Superior temporal gyrus (tissue), 1 donor: ENCODE data around the gene ZNF544.
"Not testable (repeated sequence)": the region's sequence is repeated elsewhere in the genome, so short reads cannot be mapped to it uniquely, and the experiment has no call there.

Experiments
- DNase-seq: peaks from one replicate; pipeline ENCODE4 v3.0.0-alpha.2; 2016; ENCODE audit errors: extremely low spot score

The ZNF544 gene

GRCh38 chr19:58305065-58305931 lies 76.6 kb downstream of the ZNF544 start, which contains the start of gene ERVK3-1:
Gene ERVK3-1, plus strand, starts transcription at chr19:58305377. Its CDS starts 6,792 bp downstream, at chr19:58312169.
- peak; percentile 98 for DNase-seq

- DNase-seq: no peak
Observed at GRCh38 chr19:58305932-58306323, 77.2 kb downstream of the ZNF544 start.

- no peak for DNase-seq
Observed at GRCh38 chr19:58307736-58308135, 79.0 kb downstream of the ZNF544 start.

GRCh38 chr19:58310685-58311084 lies 82.0 kb downstream of the ZNF544 start:
- DNase-seq: not testable (repeated sequence)

- DNase-seq: peak; percentile 40
Observed at GRCh38 chr19:58311345-58311865, 82.7 kb downstream of the ZNF544 start.
